ENCODE results near the gene EMILIN3. TPM values are rescaled to one million over a fixed set of nuclear protein-coding genes. Genes with fewer than 3 reads are reported as not detected.

The EMILIN3 gene
- total and polyA plus RNA-seq, 4 donors, result 0.38 to 0.72 (median 0.39) TPM; not detected in 1

GRCh38 chr20:41339957-41340326 lies 26.7 kb downstream of the EMILIN3 start:
- intact Hi-C loops (cut with DNase I), result loop anchor here (1.0 to 5.0 kb wide), 5 partner anchors 23 to 167 kb away; partner anchors contain the start of gene ZHX3 (in 1 of the 2)
- Histone ChIP-seq H3K4me1 (ENCODE audit: control insufficient read depth in 1 of 2, insufficient read depth in 2 of 2, low read length in 2 of 2) (no peaks in the 10 kb centered on the region), H3K27ac (ENCODE audit: low read depth in 1 of 2, low read length in 2 of 2) (peak overlapping the region in 1 of 2 donors; percentile 55), H3K36me3 (ENCODE audit: control insufficient read depth in 1 of 2, insufficient read depth in 2 of 2, low read length in 1 of 2) (no peaks in the 10 kb centered on the region), H3K9me3 (ENCODE audit: control insufficient read depth, low read length) (no peaks in the 10 kb centered on the region), H3K27me3 (ENCODE audit: control insufficient read depth in 1 of 2, insufficient read depth in 2 of 2, low read length in 1 of 2) (no peaks in the 10 kb centered on the region), H3K4me3 (ENCODE audit: low read length in 2 of 2) (peak overlapping the region in 1 of 2 donors; percentile 10)
- WGBS, 2 donors, result 5 to 6% methylated on average over 25 of the region's 25 CpGs
- peak; percentile 92 for ATAC-seq (ENCODE audit: low FRiP score)
- peak; percentile 86 to 95 for DNase-seq

GRCh38 chr20:41336711-41337492 lies 29.7 kb downstream of the EMILIN3 start:
- Histone ChIP-seq H3K4me3 (ENCODE audit: low read length in 2 of 2) (no peak overlapping the region), H3K27me3 (ENCODE audit: control insufficient read depth in 1 of 2, insufficient read depth in 2 of 2, low read length in 1 of 2) (no peaks in the 10 kb centered on the region), H3K4me1 (ENCODE audit: control insufficient read depth in 1 of 2, insufficient read depth in 2 of 2, low read length in 2 of 2) (no peaks in the 10 kb centered on the region), H3K27ac (ENCODE audit: low read depth in 1 of 2, low read length in 2 of 2) (no peak overlapping the region), H3K36me3 (ENCODE audit: control insufficient read depth in 1 of 2, insufficient read depth in 2 of 2, low read length in 1 of 2) (no peaks in the 10 kb centered on the region), H3K9me3 (ENCODE audit: control insufficient read depth, low read length) (no peaks in the 10 kb centered on the region)
- ATAC-seq (ENCODE audit: low FRiP score) (no peak), DNase-seq (no peak)
- intact Hi-C loops (cut with DNase I), result no loop called here
- WGBS, 2 donors, result 85 to 92% methylated on average over 4 of the region's 4 CpGs

- no peak overlapping the region for H3K4me3 ChIP-seq (ENCODE audit: low read length in 2 of 2)
- DNase-seq, result no peak
- WGBS, 2 donors, result 92% methylated on average over 1 of the region's 1 CpG
- ATAC-seq (ENCODE audit: low FRiP score), result no peak
- intact Hi-C loops (cut with DNase I), result no loop called here
- H3K36me3 ChIP-seq (ENCODE audit: control insufficient read depth in 1 of 2, insufficient read depth in 2 of 2, low read length in 1 of 2), result no peaks in the 10 kb centered on the region
- H3K4me1 ChIP-seq (ENCODE audit: control insufficient read depth in 1 of 2, insufficient read depth in 2 of 2, low read length in 2 of 2), result no peaks in the 10 kb centered on the region
- no peak overlapping the region for H3K27ac ChIP-seq (ENCODE audit: low read depth in 1 of 2, low read length in 2 of 2)
- H3K27me3 ChIP-seq (ENCODE audit: control insufficient read depth in 1 of 2, insufficient read depth in 2 of 2, low read length in 1 of 2), result no peaks in the 10 kb centered on the region
- H3K9me3 ChIP-seq (ENCODE audit: control insufficient read depth, low read length), result no peaks in the 10 kb centered on the region
These were observed 31.0 kb downstream of the EMILIN3 start for GRCh38 chr20:41335591-41335990.

DNA sequence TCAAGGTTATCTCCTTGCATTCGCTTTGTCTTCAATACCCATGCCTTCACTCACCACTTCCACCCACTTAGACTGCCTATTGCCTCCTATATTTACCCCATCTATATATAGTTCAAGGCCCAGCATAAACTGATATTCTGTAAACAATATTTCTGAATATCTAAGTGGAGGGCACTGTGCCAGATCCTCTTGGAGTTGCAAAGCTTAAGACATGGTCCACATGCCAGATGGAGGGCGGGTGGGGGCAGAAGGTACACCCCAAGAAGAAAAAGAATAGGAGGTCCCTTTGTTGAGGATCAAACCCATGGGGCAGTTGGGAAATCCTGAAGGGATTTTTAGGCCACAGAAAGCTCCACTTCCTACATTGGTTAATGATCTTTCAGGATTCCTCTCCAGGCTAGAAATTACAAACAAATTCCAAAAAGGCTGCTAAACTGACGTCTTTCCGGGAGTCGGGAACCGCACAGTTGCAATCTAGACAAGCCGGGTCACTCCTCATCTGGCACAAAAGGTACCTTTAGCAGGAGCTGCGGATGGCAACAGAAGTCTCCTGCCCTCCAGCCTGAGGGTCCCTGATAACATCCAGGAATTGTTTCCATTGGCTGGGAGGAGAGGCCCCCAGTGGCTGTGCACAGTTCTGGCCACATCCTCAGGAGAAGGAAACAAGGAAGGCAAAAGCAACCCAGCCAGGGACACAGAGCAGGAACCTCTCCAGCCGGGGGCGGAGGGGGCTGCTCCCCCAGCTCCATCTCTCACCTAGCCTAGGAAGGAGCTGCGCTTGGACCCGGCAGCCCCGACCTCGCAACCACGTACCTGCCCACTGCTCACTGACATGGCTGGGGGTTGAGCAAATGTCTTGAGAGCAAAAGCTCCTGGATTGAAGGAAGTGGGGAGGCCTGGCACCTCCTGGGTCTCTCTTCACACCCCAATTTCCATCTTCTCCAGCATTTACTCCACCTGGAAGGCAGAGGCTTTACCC lies 31.9 kb downstream of the EMILIN3 start:
- ATAC-seq (ENCODE audit: low FRiP score) (no peak), DNase-seq (no peak)
- intact Hi-C loops (cut with DNase I), result no loop called here
- no peaks in the 10 kb centered on the region for H3K27me3 ChIP-seq (ENCODE audit: control insufficient read depth in 1 of 2, insufficient read depth in 2 of 2, low read length in 1 of 2)
- no peaks in the 10 kb centered on the region for H3K4me1 ChIP-seq (ENCODE audit: control insufficient read depth in 1 of 2, insufficient read depth in 2 of 2, low read length in 2 of 2)
- H3K9me3 ChIP-seq (ENCODE audit: control insufficient read depth, low read length), result no peaks in the 10 kb centered on the region
- no peaks in the 10 kb centered on the region for H3K36me3 ChIP-seq (ENCODE audit: control insufficient read depth in 1 of 2, insufficient read depth in 2 of 2, low read length in 1 of 2)
- no peak overlapping the region for H3K27ac ChIP-seq (ENCODE audit: low read depth in 1 of 2, low read length in 2 of 2)
- 90 to 93% methylated on average over 15 of the region's 15 CpGs for WGBS, 2 donors
- no peak overlapping the region for H3K4me3 ChIP-seq (ENCODE audit: low read length in 2 of 2)

DNA sequence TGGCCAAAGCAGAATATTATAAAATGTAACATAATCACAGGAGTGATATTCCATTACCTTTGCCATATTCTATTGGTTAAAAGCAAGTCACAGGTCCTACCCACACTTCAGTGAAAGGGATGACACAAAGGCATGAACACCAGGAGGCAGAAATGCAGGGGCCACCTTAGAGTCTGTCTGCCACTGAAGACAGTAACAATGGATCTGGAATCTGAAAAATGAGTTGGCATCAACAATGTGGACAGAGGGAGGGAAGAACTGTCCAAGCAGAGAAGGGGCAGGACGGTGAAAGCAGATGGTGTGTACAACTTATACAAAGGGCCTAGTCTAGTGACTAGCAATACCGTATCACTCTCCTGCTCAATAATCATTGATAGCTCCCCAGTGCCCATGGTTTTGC lies 32.6 kb downstream of the EMILIN3 start:
- intact Hi-C loops (cut with DNase I), result no loop called here
- 90 to 93% methylated on average over 2 of the region's 2 CpGs for WGBS, 2 donors
- no peak for ATAC-seq (ENCODE audit: low FRiP score)

DNA sequence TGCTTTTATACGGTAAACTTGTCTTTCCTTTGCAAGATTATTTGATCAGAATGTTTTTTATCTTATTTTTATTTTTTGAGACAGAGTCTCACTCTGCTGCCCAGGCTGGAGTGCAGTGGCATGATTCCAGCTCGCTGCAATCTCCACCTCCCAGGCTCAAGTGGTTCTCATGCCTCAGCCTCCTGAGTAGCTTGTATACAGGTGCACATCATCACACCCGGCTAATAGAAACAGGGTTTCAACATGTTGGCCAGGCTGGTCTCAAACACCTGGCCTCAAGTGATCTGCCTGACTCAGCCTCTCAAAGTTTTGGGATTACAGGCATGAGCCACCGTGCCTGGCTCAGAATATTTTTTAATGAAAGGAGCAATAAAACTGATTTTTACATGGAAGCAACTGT lies 34.9 kb downstream of the EMILIN3 start:
- H3K27me3 ChIP-seq (ENCODE audit: control insufficient read depth in 1 of 2, insufficient read depth in 2 of 2, low read length in 1 of 2), result no peaks in the 10 kb centered on the region
- H3K36me3 ChIP-seq (ENCODE audit: control insufficient read depth in 1 of 2, insufficient read depth in 2 of 2, low read length in 1 of 2), result no peaks in the 10 kb centered on the region
- no peak overlapping the region for H3K4me3 ChIP-seq (ENCODE audit: low read length in 2 of 2)
- WGBS, 2 donors, result 90 to 91% methylated on average over 4 of the region's 4 CpGs
- no peaks in the 10 kb centered on the region for H3K9me3 ChIP-seq (ENCODE audit: control insufficient read depth, low read length)
- DNase-seq (no peak), ATAC-seq (ENCODE audit: low FRiP score) (no peak)
- no peak overlapping the region for H3K27ac ChIP-seq (ENCODE audit: low read depth in 1 of 2, low read length in 2 of 2)
- intact Hi-C loops (cut with DNase I), result no loop called here
- no peaks in the 10 kb centered on the region for H3K4me1 ChIP-seq (ENCODE audit: control insufficient read depth in 1 of 2, insufficient read depth in 2 of 2, low read length in 2 of 2)

More for the DNA sequence above, 32.6 kb downstream of the EMILIN3 start:
- DNase-seq, result no peak
- no peaks in the 10 kb centered on the region for H3K9me3 ChIP-seq (ENCODE audit: control insufficient read depth, low read length)
- H3K4me1 ChIP-seq (ENCODE audit: control insufficient read depth in 1 of 2, insufficient read depth in 2 of 2, low read length in 2 of 2), result no peaks in the 10 kb centered on the region
- H3K27ac ChIP-seq (ENCODE audit: low read depth in 1 of 2, low read length in 2 of 2), result no peak overlapping the region
- H3K27me3 ChIP-seq (ENCODE audit: control insufficient read depth in 1 of 2, insufficient read depth in 2 of 2, low read length in 1 of 2), result no peaks in the 10 kb centered on the region
- H3K36me3 ChIP-seq (ENCODE audit: control insufficient read depth in 1 of 2, insufficient read depth in 2 of 2, low read length in 1 of 2), result no peaks in the 10 kb centered on the region
- no peak overlapping the region for H3K4me3 ChIP-seq (ENCODE audit: low read length in 2 of 2)

- H3K27me3 ChIP-seq (ENCODE audit: control insufficient read depth in 1 of 2, insufficient read depth in 2 of 2, low read length in 1 of 2), result no peaks in the 10 kb centered on the region
- intact Hi-C loops (cut with DNase I), result no loop called here
- no peaks in the 10 kb centered on the region for H3K36me3 ChIP-seq (ENCODE audit: control insufficient read depth in 1 of 2, insufficient read depth in 2 of 2, low read length in 1 of 2)
- H3K4me3 ChIP-seq (ENCODE audit: low read length in 2 of 2), result no peak overlapping the region
- no peaks in the 10 kb centered on the region for H3K9me3 ChIP-seq (ENCODE audit: control insufficient read depth, low read length)
- H3K4me1 ChIP-seq (ENCODE audit: control insufficient read depth in 1 of 2, insufficient read depth in 2 of 2, low read length in 2 of 2), result no peaks in the 10 kb centered on the region
- DNase-seq (no peak), ATAC-seq (ENCODE audit: low FRiP score) (no peak)
- 67 to 70% methylated on average over 1 of the region's 1 CpG for WGBS, 2 donors
- H3K27ac ChIP-seq (ENCODE audit: low read depth in 1 of 2, low read length in 2 of 2), result no peak overlapping the region
These were observed 35.7 kb downstream of the EMILIN3 start for GRCh38 chr20:41330941-41331340.

- H3K4me3 ChIP-seq (ENCODE audit: low read length in 2 of 2), result no peak overlapping the region
- H3K27me3 ChIP-seq (ENCODE audit: control insufficient read depth in 1 of 2, insufficient read depth in 2 of 2, low read length in 1 of 2), result no peaks in the 10 kb centered on the region
- intact Hi-C loops (cut with DNase I), result no loop called here
- no peak for ATAC-seq (ENCODE audit: low FRiP score)
- H3K4me1 ChIP-seq (ENCODE audit: control insufficient read depth in 1 of 2, insufficient read depth in 2 of 2, low read length in 2 of 2), result no peaks in the 10 kb centered on the region
- no peak for DNase-seq
- H3K27ac ChIP-seq (ENCODE audit: low read depth in 1 of 2, low read length in 2 of 2), result peak overlapping the region in 1 of 2 donors; percentile 93
- no peaks in the 10 kb centered on the region for H3K9me3 ChIP-seq (ENCODE audit: control insufficient read depth, low read length)
- H3K36me3 ChIP-seq (ENCODE audit: control insufficient read depth in 1 of 2, insufficient read depth in 2 of 2, low read length in 1 of 2), result no peaks in the 10 kb centered on the region
- 81 to 92% methylated on average over 5 of the region's 5 CpGs for WGBS, 2 donors
These were observed 36.3 kb downstream of the EMILIN3 start for GRCh38 chr20:41330343-41330720.

Data from aorta (tissue), 5 donors.